K562 (cell line): ENCODE results near the gene GJD4.

ENCODE experiments used
- ASH1L ChIP-seq: fragments of 450-650 bp; IDR thresholded peaks from 2 replicates; pipeline ENCODE4 v1.6.1; 2018; ENCODE audit warnings: borderline replicate concordance, mild to moderate bottlenecking, low read depth; ENCODE audit not compliant: partially characterized antibody
- ELF4 ChIP-seq: fragments of 450-650 bp; formaldehyde crosslinking; IDR thresholded peaks from 2 replicates; pipeline ENCODE4 v1.4.0; 2022; ENCODE audit warnings: missing genetic modification characterization
- GABPB1 ChIP-seq: sonication (generic); formaldehyde crosslinking; IDR thresholded peaks from 2 replicates; pipeline ENCODE4 v1.8.0; 2022; ENCODE audit warnings: mild to moderate bottlenecking, missing genetic modification reagents
- SMARCB1 ChIP-seq: IDR thresholded peaks from 2 replicates; pipeline ENCODE4 v1.6.1; 2011; ENCODE audit warnings: improper control_type of control experiment, low read depth; ENCODE audit not compliant: insufficient read length

DNA sequence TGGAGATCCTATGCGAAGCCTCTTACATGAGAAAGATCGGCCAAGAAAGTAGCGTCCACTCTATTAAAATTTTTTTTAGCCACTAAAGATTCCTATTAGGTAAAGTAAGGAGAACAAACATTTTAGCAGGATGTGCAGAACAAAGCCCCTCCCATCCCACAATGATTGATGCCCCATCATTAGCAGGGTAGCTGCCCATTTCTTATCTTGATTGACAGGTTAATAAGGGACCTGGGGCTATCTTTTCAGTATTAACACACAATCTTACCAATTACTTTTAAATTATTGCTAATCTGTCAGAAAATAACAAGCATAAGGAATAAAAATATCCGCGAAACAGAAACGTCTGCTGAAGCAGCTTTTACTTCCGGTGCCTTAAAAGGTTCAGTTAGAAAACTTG lies 31.8 kb downstream of the GJD4 start:
- no peak for TF ChIP-seq ASH1L
- TF ChIP-seq GABPB1 (CRISPR knock-in tag), result no peak
- TF ChIP-seq ELF4, result no peak
- TF ChIP-seq SMARCB1, result no peak
